GM12878 (cell line): ENCODE results near the gene PRMT5. TPM values are rescaled to one million over a fixed set of nuclear protein-coding genes. Genes with fewer than 3 reads are reported as not detected.
A peak's percentile ranks its signal among the peaks of the same experiment; 100 is the strongest.

Experiments used
- ASH2L ChIP-seq: fragments of 300-600, 200-600 bp; sonication (generic); IDR thresholded peaks from 2 replicates; pipeline ENCODE4 v1.6.1; 2017; ENCODE audit warnings: low read depth, mild to moderate bottlenecking, borderline replicate concordance
- BCL11A ChIP-seq: IDR thresholded peaks from 2 replicates; pipeline ENCODE4 v1.6.1; 2011; ENCODE audit warnings: low read depth, low read length
- CBX5 ChIP-seq: sonication (generic); IDR thresholded peaks from 2 replicates; pipeline ENCODE4 v1.6.1; 2016; ENCODE audit warnings: low read depth, moderate library complexity, mild to moderate bottlenecking, inconsistent platforms
- CREB1 ChIP-seq: IDR thresholded peaks from 2 replicates; pipeline ENCODE4 v1.6.1; 2012; ENCODE audit warnings: low read depth, mild to moderate bottlenecking, inconsistent platforms
- FOXK2 ChIP-seq: fragments of 450-650 bp; IDR thresholded peaks from 2 replicates; pipeline ENCODE4 v1.6.1; 2017; ENCODE audit warnings: mild to moderate bottlenecking, moderate library complexity
- HDAC2 ChIP-seq: fragments of 200-600 bp; sonication (generic); IDR thresholded peaks from 2 replicates; pipeline ENCODE4 v1.6.1; 2017
- MAX ChIP-seq: IDR thresholded peaks from 2 replicates; pipeline ENCODE4 v1.6.1; 2012; ENCODE audit warnings: low read depth, low read length, improper control_type of control experiment
- MYC ChIP-seq: IDR thresholded peaks from 2 replicates; pipeline ENCODE4 v1.6.1; 2011; ENCODE audit warnings: mild to moderate bottlenecking, low read length, moderate library complexity, inconsistent platforms; ENCODE audit not compliant: insufficient read depth, insufficient replicate concordance, insufficient read length, severe bottlenecking
- NFIC ChIP-seq: IDR thresholded peaks from 2 replicates; pipeline ENCODE4 v1.6.1; 2012; ENCODE audit warnings: low read depth, mild to moderate bottlenecking, inconsistent platforms, low read length, moderate library complexity
- NR2C2 ChIP-seq: IDR thresholded peaks from 2 replicates; pipeline ENCODE4 v1.6.1; 2011; ENCODE audit warnings: borderline replicate concordance, low read depth; ENCODE audit not compliant: control insufficient read depth, insufficient read length
- POU2F2 ChIP-seq: IDR thresholded peaks from 3 replicates; pipeline ENCODE4 v1.6.1; 2011; ENCODE audit warnings: low read depth, mild to moderate bottlenecking, low read length, borderline replicate concordance
- RAD51 ChIP-seq: fragments of 450-650 bp; IDR thresholded peaks from 2 replicates; pipeline ENCODE4 v1.6.1; 2016; ENCODE audit warnings: moderate library complexity, mild to moderate bottlenecking, inconsistent platforms
- RB1 ChIP-seq: fragments of 450-650 bp; formaldehyde crosslinking; IDR thresholded peaks from 2 replicates; pipeline ENCODE4 v1.6.1; 2017; ENCODE audit warnings: mild to moderate bottlenecking, borderline replicate concordance
- TBL1XR1 ChIP-seq: IDR thresholded peaks from 2 replicates; pipeline ENCODE4 v1.6.1; 2012; ENCODE audit warnings: low read depth, low read length, improper control_type of control experiment
- ZBTB40 ChIP-seq: fragments of 450-650 bp; IDR thresholded peaks from 2 replicates; pipeline ENCODE4 v1.6.1; 2016; ENCODE audit warnings: mild to moderate bottlenecking, moderate library complexity, borderline replicate concordance
- ZNF274 ChIP-seq: IDR thresholded peaks from one replicate; pipeline ENCODE4 v1.8.0; 2011; ENCODE audit not compliant: insufficient read length, insufficient read depth
- polyA plus RNA-seq, 11 experiments: library from polyadenylated mRNA; depleted of rRNA in 4 of 11; unstranded in 6 of 11; stranded (reverse) in 5 of 11; fragments of >200 nt; fragmentation: Nextera tagmentation in 4 of 11; fragmentation: Illumina TruSeq in 1 of 11; extraction: Ambion mirVana in 4 of 11; extraction: Trizol in 1 of 11; gene quantifications; 1 replicate in 1 of 11; 2 replicates in 10 of 11; pipeline versions ENCODE4 v1.2.1 to v1.2.3, GENCODE V29; 2011 to 2016; ENCODE audit warnings: inconsistent platforms in 2 of 11, missing spikeins in 2 of 11, low read depth in 1 of 11
- total RNA-seq, 4 experiments: library from RNA; depleted of rRNA in 3 of 4; stranded (reverse); fragments of >200 nt in 3 of 4; fragmentation: Illumina TruSeq in 1 of 4; extraction: Trizol in 1 of 4; gene quantifications; 2 replicates each; pipeline versions ENCODE4 v1.2.1 to v1.2.3, GENCODE V29; 2013 to 2021
- TF ChIP-seq, protein P1 (sequence below), 3 experiments: IDR thresholded peaks in 2 of 3; conservative IDR thresholded peaks in 1 of 3; 2 replicates each; pipeline ENCODE4 v1.5.1; 2011; ENCODE audit warnings: low read depth in 3 of 3, low read length in 3 of 3, mild to moderate bottlenecking in 3 of 3, control low read depth in 2 of 3, moderate library complexity in 2 of 3, inconsistent platforms in 1 of 3, mixed read lengths in 1 of 3; ENCODE audit not compliant: control insufficient read depth in 2 of 3, insufficient read depth in 1 of 3; ENCODE audit errors: extremely low read depth in 1 of 3
- TF ChIP-seq, protein P2 (sequence below): fragments of 450-650 bp; IDR thresholded peaks from 2 replicates; pipeline ENCODE4 v1.6.1; 2017; ENCODE audit warnings: antibody characterized with exemption, mild to moderate bottlenecking, moderate library complexity

Gene PRMT5
- total and polyA plus RNA-seq, 10 of the 15 experiments (the other 5 are each of a cell fraction or from before 2014, with no cell fraction given): 54.3 to 221 (median 111) TPM

DNA sequence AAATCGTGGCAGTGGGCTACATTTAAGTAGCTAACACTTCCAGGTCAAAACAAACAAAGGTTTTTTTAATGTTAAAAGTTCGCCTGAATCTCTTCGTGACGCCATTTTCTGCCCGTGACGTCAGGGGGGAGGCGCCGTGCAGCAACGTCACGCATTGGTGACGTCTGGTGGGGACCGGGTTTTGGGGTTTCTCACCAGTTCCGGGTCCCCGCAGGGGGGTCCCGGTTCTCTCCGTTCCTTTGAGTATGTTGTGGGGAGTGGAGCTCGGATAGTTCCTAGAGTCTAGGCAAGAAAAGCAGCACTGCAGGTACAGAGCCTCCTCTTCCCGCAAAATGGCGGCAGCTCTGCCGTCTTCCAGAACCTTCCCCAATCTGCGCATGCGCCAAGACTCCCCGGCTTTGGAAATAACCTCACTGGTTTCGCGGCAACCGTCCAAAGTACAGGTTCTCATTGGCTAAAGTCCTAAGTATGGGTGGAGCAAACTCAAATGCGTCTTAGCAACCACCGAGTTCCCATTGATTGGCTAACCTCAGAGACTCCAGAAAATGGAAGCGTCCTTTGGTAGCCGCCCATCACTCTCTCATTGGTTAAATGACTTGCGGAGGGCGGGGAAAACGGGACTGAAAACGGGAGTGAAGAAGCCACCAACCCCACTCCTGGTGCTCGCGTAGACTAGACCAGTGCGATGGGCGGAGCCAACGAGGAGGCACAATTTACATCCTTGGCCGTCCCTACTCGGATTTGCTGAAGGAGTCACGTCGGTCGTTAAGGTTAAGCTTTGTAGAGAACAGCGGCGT lies 10.2 kb downstream of the PRMT5 start, which contains the start of gene RBM23 (continued):
- no peak; the same call in 1 of the 2 replicates for TF ChIP-seq ZBTB40
- no peak for TF ChIP-seq ZNF274
- no peak for TF ChIP-seq TBL1XR1
- TF ChIP-seq NR2C2: no peak
- TF ChIP-seq, protein P1, sequence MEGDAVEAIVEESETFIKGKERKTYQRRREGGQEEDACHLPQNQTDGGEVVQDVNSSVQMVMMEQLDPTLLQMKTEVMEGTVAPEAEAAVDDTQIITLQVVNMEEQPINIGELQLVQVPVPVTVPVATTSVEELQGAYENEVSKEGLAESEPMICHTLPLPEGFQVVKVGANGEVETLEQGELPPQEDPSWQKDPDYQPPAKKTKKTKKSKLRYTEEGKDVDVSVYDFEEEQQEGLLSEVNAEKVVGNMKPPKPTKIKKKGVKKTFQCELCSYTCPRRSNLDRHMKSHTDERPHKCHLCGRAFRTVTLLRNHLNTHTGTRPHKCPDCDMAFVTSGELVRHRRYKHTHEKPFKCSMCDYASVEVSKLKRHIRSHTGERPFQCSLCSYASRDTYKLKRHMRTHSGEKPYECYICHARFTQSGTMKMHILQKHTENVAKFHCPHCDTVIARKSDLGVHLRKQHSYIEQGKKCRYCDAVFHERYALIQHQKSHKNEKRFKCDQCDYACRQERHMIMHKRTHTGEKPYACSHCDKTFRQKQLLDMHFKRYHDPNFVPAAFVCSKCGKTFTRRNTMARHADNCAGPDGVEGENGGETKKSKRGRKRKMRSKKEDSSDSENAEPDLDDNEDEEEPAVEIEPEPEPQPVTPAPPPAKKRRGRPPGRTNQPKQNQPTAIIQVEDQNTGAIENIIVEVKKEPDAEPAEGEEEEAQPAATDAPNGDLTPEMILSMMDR (IDR thresholded peaks at IDR 0.05 in 2 of 3, conservative IDR thresholded peaks at IDR 0.05 in 1 of 3; ENCODE audit: control insufficient read depth in 2 of 3, extremely low read depth in 1 of 3, insufficient read depth in 1 of 3, low read depth in 3 of 3, low read length in 3 of 3): no peak
- peak; percentile 73 for TF ChIP-seq MAX
- no peak; the same call in 2 of the 3 replicates for TF ChIP-seq POU2F2
- TF ChIP-seq HDAC2: no peak
- TF ChIP-seq BCL11A: no peak
- TF ChIP-seq, protein P2, sequence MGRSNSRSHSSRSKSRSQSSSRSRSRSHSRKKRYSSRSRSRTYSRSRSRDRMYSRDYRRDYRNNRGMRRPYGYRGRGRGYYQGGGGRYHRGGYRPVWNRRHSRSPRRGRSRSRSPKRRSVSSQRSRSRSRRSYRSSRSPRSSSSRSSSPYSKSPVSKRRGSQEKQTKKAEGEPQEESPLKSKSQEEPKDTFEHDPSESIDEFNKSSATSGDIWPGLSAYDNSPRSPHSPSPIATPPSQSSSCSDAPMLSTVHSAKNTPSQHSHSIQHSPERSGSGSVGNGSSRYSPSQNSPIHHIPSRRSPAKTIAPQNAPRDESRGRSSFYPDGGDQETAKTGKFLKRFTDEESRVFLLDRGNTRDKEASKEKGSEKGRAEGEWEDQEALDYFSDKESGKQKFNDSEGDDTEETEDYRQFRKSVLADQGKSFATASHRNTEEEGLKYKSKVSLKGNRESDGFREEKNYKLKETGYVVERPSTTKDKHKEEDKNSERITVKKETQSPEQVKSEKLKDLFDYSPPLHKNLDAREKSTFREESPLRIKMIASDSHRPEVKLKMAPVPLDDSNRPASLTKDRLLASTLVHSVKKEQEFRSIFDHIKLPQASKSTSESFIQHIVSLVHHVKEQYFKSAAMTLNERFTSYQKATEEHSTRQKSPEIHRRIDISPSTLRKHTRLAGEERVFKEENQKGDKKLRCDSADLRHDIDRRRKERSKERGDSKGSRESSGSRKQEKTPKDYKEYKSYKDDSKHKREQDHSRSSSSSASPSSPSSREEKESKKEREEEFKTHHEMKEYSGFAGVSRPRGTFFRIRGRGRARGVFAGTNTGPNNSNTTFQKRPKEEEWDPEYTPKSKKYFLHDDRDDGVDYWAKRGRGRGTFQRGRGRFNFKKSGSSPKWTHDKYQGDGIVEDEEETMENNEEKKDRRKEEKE: no peak
- no peak; the same call in 1 of the 2 replicates for TF ChIP-seq NFIC
- no peak for TF ChIP-seq FOXK2
- TF ChIP-seq ASH2L: no peak
- no peak for TF ChIP-seq CBX5
- TF ChIP-seq RB1: peak; percentile 73; the same call in 1 of the 2 replicates
- TF ChIP-seq CREB1: peak; percentile 100
- TF ChIP-seq RAD51: peak; percentile 86
- TF ChIP-seq MYC: no peak
